Forelimb muscle (tissue), 1 donor: Measurements from ENCODE around the gene RBBP4. TPM values are rescaled to one million over a fixed set of nuclear protein-coding genes. Genes with fewer than 3 reads are reported as not detected.

Experiments
- DNase-seq: peaks from one replicate; pipeline ENCODE4 v3.0.0-alpha.2; 2013; ENCODE audit warnings: low read depth
- polyA plus RNA-seq: library from polyadenylated mRNA; unstranded; fragments of 120-200 nt; gene quantifications from one replicate; pipeline ENCODE4 v1.2.1, GENCODE V29; 2013; ENCODE audit not compliant: insufficient read length

Gene RBBP4
- polyA plus RNA-seq, 1 donor = 141 TPM

DNA sequence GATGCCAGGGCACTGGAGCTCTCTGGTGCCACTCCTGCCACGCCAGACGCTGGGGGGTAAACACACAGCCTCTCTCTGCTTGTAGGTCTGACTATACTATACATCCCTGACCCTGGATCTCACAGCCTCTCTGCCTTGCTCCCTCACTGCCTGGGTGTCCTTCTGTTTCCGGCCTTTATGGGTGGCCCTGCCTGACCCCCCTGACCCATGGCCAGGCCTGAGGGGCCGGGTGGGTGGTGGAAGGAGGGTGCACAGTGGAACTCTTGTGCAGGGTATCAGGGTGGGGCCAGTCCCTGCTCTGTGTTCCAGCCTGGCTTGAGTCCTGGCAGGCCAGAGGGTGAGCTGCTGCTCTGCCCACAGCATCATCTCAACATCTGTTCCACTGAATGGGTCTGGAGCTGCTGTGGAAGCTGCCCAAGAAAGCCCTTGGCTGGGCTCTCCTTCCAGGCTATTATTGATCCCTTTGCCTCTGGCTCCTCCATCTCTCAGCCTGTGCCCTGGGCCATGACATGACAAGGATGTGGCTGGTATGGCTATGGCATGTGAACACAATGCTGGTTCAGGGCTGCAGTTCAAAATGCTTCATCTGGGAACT is 68.8 kb downstream of the RBBP4 start:
- no peak for DNase-seq

DNA sequence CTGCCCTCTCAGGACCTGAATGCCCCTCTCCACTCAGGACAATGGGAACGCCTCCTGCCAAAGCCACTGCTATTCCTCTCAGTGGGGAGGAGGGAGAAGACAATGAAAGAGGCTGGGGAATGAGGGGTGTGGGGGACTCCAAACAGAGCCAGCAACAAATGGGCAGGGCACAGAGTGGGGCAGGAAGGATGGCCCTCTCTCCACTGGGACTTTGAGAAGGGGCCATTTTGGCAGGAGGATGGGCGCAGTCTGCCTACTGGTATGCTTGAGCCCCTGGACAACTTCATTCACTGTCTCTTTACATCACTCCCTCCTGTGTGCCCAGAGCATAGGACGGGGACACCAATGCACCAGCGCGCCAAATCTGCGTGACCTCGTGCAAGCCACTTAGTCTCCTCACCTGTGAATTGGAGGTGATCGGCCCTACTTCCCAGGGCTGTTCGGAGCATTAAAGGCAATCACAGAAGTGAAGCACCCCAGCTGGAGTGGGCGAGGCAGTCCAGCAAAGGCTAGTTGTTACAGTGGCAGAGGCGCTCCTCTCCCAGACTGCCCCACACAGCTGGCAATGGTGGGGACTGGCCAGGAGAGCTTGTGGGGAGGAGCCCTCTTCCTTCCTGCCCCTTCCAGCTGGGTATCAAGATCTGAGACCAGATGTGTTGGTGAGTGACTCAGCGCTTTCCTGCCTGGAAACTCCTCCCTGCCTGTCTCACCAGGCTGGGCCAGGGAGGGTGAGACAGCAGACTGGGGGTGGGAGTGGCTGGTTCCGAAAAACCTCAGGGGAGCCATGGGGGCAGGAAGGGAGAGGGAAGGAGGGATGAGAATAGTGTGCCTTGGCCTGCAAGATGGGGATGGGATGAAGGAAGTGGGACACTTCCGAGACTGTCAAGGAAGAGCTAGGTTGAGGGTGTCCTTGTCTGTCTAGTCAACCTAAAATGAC is 73.9 kb downstream of the RBBP4 start:
- no peak for DNase-seq

DNA sequence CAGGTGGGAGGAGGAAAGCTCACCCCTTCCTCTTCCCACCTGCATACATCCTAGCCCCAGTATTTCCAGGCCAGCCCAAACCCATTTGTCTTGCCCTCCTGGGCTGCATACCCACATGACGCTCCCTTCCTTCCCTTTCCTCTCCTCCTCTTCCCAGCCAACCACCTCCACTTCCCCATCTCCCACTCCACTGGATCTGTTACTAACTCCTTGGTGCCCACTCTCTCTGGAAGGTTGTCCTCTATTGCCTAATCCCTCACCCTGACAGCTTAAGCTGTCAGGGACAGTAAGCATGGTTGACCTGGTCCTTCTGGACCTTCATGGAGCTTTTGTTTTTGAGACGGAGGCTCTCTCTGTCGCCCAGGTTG is 74.6 kb downstream of the RBBP4 start:
- DNase-seq = no peak

DNA sequence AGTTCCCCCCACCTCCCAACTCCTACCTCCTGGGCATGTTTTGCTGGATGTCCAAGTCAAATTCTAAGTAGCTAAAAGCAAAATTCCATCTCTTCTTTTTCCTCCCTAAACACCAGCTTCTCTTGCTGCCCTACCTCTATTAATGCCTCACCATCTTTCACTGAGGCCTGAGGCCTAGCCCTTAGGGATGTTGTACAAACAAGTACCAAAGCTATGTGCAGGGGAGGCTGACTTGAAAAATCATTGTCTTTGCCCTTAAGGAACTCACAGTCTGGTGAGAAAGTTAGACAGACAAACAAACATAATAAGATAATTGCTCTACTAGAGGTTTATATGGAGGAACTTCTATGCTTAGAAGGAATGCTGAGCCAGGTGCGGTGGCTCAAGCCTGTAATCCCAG is 76.9 kb downstream of the RBBP4 start:
- no peak for DNase-seq

DNA sequence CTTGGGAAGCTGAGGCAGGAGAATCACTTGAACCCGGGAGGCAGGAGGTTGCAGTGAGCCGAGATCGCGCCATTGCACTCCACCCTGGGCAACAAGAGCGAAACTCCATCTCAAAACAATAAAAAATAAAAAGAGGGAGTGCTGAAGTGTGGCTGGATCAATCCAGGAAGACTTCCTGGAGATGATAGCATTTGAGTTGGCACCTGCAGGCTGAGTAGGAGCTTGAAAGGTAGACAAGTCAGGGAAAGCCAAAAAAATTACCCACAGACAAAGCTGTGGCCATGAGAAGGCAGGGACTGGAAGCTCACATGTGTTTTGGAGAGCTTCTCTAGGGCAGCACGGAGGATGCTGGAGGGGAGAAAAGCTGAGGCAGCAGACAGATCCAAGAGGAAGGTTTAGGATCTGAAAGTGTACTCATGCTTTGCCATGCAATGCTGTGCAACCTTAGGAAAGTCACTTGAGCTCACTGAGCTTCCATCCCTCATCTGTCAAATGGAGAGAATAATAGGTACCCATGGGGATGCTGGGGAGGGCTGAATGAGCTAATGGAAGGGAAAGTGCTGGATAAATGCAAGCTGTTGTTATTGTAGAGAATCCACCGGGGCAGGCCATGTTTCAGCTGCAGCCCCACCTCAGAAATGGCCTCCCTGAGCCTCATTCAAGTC is 77.5 kb downstream of the RBBP4 start:
- DNase-seq = no peak

DNA sequence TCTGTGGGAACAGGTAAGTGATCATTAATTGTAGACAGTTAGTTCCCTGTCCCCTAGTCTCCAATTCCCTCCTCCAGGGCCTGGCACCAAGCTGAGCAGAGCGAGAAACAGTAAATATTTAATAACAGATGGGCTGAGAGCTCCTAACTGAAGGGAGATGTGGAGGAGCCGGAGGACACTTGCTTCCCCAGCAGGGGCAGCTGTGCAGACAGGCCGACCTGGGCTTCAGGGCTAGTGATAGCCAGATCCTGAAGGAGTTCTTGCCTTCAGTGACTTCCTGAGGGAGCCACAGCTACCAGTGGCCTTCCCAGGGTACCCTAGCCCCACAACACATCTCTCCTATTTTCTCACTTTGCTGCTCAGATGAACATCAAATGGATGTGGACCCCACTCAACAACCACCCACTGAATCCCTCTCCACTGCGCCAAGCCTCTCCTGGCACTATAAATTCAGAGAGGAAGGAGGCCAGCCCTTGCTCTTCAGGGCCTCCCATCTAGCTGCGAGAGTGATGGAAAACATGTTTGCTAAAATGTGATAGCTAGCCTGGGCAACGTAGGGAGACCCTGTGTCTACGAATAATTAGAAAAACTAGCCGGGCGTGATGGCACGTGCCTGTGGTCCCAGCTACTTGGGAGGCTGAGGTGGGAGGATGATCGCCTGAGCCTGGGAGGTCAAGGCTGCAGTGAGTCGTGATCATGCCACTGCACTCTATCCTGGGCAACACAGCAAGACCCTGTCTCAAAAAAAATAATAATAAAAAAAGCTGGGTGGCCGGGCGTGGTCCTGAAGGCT is 78.4 kb downstream of the RBBP4 start:
- no peak for DNase-seq

DNA sequence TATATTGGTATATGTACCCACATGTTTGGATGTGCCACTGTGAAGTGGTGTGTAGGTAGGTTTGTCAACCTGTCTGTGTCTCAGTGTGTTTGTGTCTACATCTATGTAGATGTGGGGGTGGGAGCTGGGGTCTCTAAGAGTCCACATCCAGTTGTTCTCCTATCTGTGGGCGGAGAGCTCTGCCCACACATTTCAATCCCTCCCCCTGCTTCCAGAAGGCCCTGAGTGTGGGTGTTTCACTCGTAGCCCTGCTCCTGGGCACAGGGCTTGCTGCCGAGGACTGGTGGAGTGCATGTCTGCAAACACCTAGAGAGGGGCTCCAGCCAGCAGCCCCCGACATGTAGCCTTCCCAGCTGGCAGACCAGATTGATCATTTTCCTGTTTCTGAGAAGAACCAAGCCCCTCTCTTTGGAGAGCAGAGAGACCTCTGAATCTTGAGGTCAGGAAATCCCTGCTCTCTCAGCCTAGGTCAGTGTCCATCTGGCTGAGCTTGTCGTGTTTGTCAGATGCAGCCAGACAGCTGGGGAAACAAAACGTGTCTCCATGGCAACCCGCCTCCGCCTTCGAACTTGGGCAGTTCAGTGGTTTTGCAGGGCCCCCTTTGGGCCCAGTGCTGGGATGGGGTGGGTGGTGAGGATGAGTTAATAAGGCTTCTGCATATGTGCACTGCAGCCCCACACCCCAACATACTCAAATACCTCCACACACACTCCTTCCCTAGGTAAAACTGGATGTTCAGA is 82.7 kb downstream of the RBBP4 start:
- no peak for DNase-seq

Other genes starting within 250 kb of the RBBP4 start
- gene ZBTB8B, start 186.1 kb upstream of the RBBP4 start, polyA plus RNA-seq = 0.11 TPM
- gene ZBTB8A, start 111.8 kb upstream of the RBBP4 start, polyA plus RNA-seq = 9.1 TPM
- 25.2 TPM for gene ZBTB8OS, start 658 bp upstream of the RBBP4 start, polyA plus RNA-seq
- 48.6 TPM for gene SYNC, start 51.6 kb downstream of the RBBP4 start, polyA plus RNA-seq
- gene YARS1, start 166.2 kb downstream of the RBBP4 start, polyA plus RNA-seq = 40.4 TPM
- 22.5 TPM for gene S100PBP, start 166.4 kb downstream of the RBBP4 start, polyA plus RNA-seq
- gene FNDC5, start 219.7 kb downstream of the RBBP4 start, polyA plus RNA-seq = 194 TPM
- 0.15 TPM for gene HPCA, start 235.3 kb downstream of the RBBP4 start, polyA plus RNA-seq